C4-2B (cell line): Measurements from ENCODE around the gene L3MBTL1.

Experiments
- CTCF ChIP-seq: fragments of 450-650 bp; conservative IDR thresholded peaks from 2 replicates; pipeline ENCODE4 v1.5.1; 2017; ENCODE audit warnings: mild to moderate bottlenecking
- ZFX ChIP-seq: fragments of 450-650 bp; IDR thresholded peaks from 2 replicates; pipeline ENCODE4 v1.6.1; 2017

DNA sequence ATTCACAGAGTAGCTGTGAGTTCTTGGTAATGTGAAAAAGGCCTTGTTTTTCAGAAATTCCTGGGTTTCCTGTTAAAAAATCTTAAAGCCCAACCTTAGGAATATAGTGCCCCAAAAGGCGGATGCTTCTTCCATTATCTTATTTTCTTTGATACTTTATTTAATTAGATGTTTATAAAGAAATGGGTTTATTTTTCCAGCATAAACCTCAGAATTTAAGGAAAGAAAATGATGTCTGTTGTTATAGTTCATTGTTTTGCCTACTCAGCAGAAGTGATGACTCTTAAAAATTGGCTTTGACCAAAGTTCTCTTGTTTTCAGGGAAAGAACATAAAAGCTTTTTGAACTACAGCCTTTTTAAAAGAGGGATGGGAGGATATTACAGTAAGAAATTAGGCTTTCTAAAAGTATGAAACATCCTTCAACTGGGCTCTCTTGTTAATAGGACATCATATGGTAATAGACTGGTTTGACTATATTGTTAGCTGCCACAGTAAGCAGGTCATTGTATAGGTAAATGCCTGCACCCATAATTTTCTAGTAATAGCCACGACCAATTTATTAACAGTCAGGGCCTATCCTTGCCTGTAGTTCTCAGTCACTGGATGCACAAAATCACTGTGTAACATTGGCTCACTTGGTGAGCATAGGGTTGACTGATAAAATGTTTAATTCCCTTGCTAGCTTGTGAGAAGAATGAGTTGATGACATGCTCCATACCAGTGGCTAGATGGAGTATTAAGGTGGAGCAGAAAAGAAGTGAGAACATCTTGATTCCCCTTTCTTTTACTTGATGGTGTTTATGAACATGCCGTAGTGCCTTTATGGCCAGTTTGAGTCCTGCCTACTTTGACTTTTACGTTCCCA lies 44.6 kb upstream of the L3MBTL1 start:
- no peak for TF ChIP-seq CTCF
- TF ChIP-seq ZFX = no peak
